GM19467 (cell line): ENCODE measurements around the gene GNB3.

Source experiments
- ATAC-seq: cut with Tn5 transposase; IDR thresholded peaks from one replicate; pipeline ENCODE4 v1.9.1; 2021; ENCODE audit warnings: mild to moderate bottlenecking, moderate library complexity; ENCODE audit not compliant: unreplicated experiment

Gene GNB3

DNA sequence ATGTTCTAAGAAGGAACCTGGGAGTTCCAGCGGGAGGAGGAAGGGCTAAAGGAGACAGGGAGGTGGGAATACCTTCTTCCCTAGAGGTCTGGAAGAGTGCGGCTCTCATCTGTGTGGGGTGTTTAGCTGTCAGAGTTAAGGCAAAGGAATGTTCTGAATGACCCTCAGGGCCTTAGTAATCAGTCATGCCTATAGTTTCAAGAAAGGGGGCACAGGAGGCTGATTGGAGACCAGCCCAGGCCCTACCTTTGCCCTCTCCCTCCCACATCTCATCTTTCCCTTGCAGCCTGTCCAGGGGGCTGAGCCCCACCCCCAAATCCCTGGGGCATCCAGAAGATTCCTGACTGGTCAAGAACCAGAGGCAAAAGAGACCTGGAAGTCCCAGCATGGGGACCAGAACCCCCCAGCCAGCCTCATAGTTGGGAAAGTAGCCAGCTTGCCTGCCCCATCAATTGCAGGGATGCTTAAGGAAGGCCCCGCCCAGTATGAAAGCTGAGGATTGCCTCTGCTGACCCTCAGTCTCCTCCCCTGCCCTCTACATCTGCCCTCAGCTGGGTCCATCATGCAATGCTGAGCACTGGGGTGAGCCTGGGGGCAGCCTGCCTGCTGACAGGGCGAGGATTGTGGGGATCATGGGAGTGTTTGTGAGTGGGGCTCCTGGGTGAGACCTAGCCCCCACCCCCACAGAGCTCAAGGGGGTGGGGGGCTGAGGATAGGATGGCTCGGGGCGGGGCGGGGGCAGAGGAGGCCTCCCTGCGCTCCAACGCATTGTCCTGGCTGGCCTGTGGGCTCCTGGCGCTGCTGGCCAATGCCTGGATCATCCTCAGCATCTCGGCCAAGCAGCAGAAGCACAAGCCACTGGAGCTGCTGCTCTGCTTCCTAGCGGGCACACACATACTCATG, 17.3 kb upstream of the GNB3 start:
- ATAC-seq: no peak

GRCh38 chr12:6824085-6824775, 16.5 kb upstream of the GNB3 start:
- no peak for ATAC-seq

GRCh38 chr12:6824901-6825381, 15.8 kb upstream of the GNB3 start:
- no peak for ATAC-seq

- no peak for ATAC-seq
Measured at GRCh38 chr12:6825398-6826124, 15.2 kb upstream of the GNB3 start.

DNA sequence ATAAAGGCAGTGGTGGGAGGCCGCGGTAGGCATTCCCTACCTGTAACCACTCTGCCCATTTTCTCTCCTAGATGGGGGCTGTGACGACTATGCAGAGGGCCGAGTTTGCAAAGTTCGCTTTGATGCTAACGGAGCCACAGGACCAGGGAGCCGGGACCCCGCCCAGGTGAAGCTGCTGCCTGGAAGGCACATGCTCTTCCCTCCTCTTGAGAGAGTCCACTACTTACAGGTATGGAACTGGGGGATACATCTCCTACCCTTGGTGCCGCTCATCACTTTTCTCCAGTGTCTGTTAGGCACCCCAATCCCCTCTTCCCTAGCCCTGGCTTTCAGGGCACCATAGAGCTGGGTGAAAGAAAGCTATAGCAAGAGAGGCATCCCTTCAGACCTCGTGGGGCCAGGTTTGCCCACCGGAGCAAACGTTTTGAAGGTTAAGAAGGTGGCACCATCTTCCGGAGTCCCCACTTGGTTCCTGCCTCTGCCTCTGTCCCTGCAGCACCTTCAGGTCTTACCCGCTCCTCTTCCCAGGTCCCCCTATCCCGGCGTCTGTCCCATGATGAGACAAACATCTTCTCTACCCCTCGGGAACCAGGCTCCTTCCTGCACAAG, 14.5 kb upstream of the GNB3 start:
- ATAC-seq: no peak

- ATAC-seq: no peak
Measured at GRCh38 chr12:6826734-6827436, 13.8 kb upstream of the GNB3 start.

- no peak for ATAC-seq
Measured at GRCh38 chr12:6827437-6827911, 13.3 kb upstream of the GNB3 start.

- no peak for ATAC-seq
Measured at GRCh38 chr12:6827982-6828780, 12.5 kb upstream of the GNB3 start, which contains the start of gene P3H3. Gene P3H3 (plus strand): TSS chr12:6828407. CDS start chr12:6828441, 34 bp downstream.

GRCh38 chr12:6828781-6829535, 11.8 kb upstream of the GNB3 start:
- ATAC-seq: no peak

DNA sequence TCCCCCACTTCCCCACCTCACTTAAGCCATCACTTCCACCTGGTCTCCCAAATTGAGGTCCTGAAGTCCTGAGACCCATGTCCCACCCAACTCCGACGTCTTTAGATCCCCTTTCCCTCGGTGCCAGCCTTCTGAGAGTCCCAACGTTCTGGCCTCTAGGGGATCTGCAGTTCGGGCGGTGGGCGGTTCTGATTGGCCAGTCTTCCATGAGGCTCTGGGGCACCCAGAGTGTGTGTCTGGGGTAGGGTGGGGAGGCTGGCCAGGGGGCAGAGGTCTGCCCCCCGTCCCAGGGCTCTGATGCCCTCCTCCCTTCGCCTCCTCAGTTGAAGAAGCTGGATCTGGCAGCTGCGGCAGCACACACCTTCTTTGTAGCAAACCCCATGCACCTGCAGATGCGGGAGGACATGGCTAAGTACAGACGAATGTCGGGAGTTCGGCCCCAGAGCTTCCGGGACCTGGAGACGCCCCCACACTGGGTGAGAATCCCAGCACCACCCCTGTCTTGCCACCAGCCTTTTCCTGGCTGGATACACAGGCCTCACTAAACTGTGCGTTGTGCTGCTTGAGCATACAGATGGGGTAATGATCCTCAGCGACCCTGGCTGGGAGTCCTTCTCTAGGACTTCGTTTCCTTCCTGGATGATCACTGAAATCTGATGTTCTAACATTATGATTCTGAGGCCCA, 11.0 kb upstream of the GNB3 start:
- no peak for ATAC-seq

DNA sequence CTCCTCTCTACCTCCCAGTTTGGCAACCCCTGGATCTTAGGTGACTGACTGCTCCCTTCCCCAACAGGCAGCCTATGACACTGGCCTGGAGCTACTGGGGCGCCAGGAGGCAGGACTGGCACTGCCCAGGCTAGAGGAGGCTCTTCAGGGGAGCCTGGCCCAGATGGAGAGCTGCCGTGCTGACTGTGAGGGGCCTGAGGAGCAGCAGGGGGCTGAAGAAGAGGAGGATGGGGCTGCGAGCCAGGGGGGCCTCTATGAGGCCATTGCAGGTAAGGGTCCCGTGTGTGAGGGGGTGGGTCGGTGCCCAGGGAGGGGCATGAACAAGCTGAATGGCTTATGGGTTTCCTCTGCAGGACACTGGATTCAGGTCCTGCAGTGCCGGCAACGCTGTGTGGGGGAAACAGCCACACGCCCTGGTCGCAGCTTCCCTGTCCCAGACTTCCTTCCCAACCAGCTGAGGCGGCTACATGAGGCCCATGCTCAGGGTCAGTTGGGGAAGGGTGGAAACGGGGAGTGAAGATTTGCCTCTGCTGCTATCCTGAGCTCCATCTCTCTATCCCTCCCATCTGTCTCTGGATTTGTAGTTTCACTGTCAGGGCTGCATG, 10.3 kb upstream of the GNB3 start:
- ATAC-seq: no peak

DNA sequence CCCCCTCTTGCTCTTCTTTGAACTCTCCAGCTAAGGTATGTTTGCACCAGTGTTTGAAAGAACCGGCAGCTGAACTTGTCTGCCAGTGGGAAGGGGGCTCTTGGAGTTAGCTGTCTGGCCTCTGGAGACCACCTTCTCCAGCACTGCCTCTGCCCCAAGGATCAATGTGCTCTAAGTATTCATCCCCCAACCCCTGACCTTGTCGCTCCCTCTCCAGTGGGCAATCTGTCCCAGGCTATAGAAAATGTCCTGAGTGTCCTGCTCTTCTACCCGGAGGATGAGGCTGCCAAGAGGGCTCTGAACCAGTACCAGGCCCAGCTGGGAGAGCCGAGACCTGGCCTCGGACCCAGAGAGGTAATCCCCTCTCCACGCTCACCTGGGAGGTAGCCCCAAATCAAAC, 9.7 kb upstream of the GNB3 start:
- no peak for ATAC-seq

DNA sequence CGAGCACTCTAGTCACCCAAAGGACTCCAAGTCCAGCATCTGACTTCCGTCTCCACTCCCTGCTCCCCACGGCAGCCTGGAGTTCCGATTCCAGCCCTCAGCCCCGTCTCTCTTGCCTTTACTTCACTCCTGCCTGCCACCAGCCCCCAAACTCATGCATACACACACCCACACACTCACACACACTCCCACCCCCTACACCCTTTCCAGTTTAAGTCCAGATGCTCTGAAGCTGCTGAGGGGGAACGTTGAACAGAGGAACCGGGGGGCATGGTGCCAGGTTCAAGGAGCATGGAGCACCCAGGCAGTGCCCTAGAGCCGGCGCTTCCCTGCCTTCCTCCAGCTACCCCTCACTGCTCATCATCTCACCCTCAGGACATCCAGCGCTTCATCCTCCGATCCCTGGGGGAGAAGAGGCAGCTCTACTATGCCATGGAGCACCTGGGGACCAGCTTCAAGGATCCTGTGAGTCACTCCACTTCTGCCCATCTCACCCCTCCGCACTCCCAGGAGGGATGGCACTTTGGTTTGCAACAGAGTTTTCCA, 9.2 kb upstream of the GNB3 start:
- ATAC-seq: no peak

DNA sequence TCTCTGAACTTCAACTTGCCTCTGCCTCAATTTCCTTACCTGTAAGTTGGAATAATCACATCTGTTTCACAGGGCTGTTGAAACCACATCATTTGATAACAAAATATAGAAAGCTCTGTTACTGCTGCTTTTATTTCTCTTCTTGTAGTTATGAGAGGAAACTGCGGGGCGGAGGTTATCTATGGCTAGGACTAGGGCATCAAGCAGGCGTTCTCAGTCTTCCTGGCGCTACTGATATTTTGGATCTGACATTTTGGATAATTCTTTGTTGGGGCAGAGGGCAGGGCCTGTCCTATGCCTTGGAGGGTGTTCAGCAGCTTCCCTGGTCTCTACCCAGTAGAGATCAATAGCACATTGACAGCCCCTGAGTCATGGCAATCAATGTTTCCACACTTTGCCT, 8.6 kb upstream of the GNB3 start:
- ATAC-seq: no peak

GRCh38 chr12:6833189-6833890, 7.4 kb upstream of the GNB3 start:
- ATAC-seq: no peak

DNA sequence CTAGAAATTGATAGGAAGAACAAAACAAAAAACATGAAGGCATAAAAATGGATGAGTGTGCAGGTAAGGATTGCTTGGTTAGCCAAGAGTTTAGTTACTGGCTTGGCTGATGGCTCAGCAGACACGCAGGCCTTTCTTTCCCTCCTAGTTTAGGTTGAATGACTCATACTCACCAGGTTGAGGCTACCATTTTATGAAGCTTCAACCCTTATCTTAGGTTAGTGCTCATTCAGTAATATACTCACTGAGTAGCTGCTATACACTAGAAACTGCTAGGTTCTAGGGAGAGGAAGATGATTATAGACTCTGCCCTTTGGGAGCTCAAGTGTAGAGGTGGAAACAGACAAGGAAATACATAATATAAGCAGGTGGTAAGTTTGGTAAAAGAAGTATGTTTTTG, 6.5 kb upstream of the GNB3 start:
- ATAC-seq: no peak

- no peak for ATAC-seq
Measured at GRCh38 chr12:6834873-6835272, 5.9 kb upstream of the GNB3 start.
